Measurements from ENCODE around the gene COL26A1.
"Not testable (repeated sequence)": the region's sequence is repeated elsewhere in the genome, so short reads cannot be mapped to it uniquely, and the experiment has no call there.

The COL26A1 gene

DNA sequence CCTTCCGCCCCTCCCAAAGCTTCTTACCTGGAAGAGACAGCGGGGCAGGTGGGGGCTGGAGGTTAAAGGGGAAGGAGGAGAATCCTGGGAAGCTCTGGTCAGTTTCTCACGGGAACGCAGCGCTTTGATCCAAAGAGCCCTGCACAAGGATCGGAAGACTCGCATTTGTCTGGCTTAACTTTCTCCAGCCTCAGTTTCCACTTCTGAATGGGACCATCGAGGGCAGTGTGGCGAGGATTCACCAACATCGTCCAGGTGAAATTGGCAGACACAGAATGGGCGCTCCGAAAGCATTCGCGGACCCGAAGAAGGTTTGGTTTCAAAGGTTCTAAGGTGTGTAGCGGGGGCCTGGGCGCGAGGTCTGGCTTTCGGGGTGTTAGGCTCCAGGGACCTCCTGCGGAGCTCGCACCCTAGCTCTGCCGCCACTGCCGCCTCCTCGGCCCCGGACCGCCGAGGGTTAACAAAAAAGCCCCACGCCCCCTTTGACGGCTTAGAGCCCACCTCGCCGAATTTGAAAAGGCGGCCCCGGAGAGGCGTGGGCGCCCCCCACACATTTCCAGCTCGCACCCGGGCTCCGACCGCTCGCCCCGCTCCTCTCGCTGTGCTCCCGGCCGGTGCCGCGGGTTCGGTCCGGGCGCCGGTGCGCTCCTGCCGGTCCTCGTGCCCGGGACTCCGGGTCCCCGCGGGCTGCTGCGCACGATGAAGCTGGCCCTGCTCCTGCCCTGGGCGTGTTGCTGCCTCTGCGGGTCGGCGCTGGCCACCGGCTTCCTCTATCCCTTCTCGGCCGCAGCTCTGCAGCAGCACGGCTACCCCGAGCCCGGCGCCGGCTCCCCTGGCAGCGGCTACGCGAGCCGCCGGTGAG is at the start of gene COL26A1:
TSS of gene COL26A1 (plus strand) at position 542 of the 862 bp plus-strand sequence. CDS start at position 700, 158 bp downstream.
- no peak for DNase-seq (ENCODE audit: low read depth)

DNA sequence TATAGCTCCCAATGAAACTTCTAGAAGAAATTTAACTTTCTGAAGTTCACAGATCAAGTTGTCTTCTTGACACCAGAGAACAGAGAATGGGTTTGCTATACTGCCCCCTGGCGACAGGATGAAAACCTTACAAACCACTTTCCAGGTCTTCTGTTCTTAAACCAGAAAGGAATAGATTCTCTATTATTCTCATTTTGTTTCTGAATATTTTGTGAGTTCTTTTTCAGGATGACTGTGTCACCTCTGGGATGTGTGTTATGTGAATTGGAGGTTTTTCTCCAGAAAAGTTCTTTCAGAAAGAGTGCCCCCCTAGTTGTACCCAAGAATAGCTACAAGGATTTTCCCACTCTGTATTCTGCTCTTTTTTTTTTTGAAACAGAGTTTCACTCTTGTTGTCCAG is 47.3 kb upstream of the COL26A1 start:
- DNase-seq (ENCODE audit: low read depth) = peak; percentile 37

- DNase-seq (ENCODE audit: low read depth) = no peak
Observed at GRCh38 chr7:101319401-101319800, 43.3 kb upstream of the COL26A1 start.

DNA sequence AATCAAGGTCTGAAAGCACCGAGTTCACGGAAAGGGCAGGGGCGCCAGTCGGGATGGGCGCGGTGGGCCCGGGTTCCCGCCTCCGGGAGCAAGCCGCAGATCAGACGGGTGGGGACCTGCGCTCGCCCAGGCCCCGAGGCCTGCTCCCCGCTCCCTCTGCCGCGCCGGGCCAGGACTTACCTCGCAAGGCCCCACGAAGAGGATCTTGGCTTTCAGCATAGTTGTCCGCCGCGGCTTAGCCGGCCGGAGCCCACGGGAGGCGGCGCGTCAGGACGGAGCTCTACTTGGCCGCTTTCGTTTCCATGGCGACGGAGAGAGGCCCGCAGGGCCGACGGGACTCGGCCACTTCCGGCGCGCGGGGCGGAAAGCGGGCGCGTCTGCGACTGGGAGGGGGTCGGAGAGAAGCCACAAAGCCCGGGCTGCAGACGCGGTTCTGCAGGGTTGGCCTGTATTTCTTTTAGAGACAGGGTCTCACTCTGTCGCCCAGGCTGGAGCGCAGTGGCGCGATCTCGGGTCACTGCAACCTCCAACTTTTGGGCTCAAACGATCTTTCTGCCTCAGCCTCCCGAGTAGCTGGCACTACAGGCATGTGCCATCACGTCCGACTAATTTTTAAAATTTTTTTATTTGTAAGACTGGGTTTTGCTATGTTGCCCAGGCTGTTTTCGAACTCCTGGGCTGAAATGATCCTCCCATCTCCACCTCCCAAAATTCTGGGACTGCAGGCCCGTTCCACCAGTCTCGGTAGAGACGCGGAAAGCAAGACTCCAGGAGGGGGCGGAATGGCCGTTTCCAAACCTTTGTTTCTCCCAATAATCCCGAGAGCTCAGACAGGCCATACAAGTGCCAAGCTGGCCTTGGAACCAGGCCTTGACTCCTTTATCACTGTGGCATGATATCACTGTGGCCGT is 40.9 kb upstream of the COL26A1 start, which contains the start of gene IFT22:
TSS of gene IFT22 (minus strand) at position 322 of the 911 bp plus-strand sequence. CDS start at position 219, 103 bp downstream.
- peak; percentile 73 for DNase-seq (ENCODE audit: low read depth)

GRCh38 chr7:101328159-101328558 is 34.5 kb upstream of the COL26A1 start:
- no peak for DNase-seq (ENCODE audit: low read depth)

DNA sequence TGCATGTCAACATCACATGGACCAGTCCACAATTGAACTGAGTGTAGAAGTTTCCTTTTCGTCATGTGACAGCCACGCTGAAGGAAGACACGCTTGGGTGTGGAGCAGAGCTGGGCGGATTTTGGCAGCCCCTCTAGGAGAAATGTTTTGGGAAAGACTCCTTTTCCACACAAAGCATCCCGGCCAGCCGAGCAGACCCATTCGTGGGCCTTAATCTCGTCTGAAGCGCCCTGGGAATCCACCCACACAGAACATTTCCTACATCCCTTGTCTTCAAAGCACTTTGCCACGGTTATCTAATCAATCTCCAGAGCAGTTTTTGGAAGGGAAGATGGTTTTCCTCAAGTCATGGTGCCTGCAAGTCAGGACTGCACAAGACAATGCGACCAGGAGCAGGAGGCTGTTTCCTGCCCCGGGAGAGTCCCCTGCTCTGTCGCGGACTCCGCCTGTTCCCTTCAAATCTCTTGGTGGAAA is 32.6 kb upstream of the COL26A1 start:
- no peak for DNase-seq (ENCODE audit: low read depth)

DNA sequence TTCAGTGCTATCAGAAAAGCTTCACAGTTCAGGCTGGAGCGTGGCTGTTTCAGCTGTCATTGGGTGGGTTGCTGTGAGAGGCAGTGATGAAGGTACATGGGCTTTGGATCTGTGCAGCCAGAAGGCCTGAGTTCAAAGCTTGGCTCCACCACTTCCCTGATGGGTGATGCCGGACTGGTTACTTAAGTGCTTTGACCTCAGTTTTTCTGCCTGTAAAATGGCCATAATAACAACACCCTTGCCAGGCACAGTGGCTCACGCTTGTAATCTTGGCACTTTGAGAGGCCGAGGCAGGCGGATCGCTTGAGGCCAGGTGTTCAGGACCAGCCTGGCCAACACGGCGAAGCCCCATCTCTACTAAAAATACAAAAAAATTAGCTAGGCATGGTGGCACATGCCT is 30.6 kb upstream of the COL26A1 start:
- no peak for DNase-seq (ENCODE audit: low read depth)

GRCh38 chr7:101333912-101334311 is 28.8 kb upstream of the COL26A1 start:
- DNase-seq (ENCODE audit: low read depth) = no peak

GRCh38 chr7:101340379-101340778 is 22.3 kb upstream of the COL26A1 start:
- DNase-seq (ENCODE audit: low read depth) = no peak

- no peak for DNase-seq (ENCODE audit: low read depth)
Observed at GRCh38 chr7:101342892-101343291, 19.8 kb upstream of the COL26A1 start.

DNA sequence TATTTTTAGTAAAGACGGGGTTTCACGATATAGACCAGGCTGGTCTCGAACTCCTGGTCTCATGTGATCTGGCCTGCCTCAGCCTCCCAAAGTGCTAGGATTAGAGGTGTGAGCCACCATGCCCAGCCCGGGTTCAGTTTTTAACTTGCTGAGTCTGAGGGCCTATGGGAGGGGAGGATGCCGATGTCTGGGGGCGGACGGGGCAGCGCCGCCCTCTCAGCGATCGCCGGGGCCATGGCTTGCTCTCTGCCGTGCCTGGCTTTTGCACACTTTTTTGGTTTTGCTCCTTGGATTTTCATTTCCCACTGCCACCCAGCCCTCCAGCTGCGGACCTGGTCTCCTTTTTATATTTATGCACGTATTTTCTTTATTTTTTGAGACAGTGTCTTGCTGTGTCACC is 15.2 kb upstream of the COL26A1 start:
- no peak for DNase-seq (ENCODE audit: low read depth)

DNA sequence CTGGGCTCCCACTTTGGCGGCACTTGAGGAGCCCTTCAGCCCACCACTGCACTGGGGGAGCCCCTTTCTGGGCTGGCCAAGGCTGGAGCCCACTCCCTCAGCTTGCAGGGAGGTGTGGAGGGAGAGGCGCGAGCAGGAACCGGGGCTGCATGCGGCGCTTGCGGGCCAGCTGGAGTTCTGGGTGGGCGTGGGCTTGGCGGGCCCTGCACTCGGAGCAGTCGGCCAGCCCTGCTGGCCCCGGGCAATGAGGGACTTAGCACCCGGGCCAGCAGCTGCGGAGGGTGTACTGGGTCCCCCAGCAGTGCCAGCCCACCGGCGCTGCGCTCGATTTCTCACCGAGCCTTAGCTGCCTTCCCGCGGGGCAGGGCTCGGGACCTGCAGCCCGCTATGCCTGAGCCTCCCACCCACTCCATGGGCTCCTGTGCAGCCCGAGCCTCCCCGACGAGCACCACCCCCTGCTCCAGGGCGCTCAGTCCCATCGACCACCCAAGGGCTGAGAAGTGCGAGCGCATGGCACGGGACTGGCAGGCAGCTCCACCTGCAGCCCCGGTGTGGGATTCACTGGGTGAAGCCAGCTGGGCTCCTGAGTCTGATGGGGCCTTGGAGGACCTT is 14.1 kb upstream of the COL26A1 start:
- not testable (repeated sequence) for DNase-seq (ENCODE audit: low read depth)

DNA sequence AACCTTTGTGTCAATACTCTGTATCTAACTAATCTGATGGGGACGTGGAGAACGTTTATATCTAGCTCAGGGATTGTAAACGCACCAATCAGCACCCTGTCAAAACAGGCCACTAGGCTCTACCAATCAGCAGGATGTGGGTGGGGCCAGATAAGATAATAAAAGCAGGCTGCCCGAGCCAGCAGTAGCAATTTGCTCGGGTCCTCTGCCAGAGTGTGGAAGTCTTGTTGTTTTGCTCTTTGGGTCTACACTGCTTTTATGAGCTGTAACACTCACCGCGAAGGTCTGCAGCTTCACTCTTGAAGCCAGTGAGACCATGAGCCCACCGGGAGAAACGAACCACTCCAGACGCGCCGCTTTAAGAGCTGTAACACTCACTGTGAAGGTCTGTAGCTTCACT is 13.4 kb upstream of the COL26A1 start:
- DNase-seq (ENCODE audit: low read depth) = not testable (repeated sequence)

DNA sequence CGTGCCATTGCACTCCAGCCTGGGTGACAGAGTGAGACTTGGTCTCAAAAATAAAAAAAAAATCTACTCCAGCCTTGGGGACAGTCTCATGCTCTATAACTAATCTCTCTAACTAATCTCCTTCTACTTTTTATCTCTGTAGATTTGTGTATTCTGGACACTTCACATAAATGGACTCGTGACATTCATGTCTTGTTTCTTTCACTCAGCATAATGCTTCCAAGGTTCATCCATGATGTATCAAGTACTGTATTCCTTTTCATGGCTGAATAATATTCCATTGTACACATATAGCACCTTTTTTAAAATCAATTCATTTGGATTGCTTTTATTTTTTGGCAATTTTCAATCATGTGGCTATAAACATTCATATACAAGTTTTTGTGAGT is 9.8 kb upstream of the COL26A1 start:
- DNase-seq (ENCODE audit: low read depth) = no peak

DNA sequence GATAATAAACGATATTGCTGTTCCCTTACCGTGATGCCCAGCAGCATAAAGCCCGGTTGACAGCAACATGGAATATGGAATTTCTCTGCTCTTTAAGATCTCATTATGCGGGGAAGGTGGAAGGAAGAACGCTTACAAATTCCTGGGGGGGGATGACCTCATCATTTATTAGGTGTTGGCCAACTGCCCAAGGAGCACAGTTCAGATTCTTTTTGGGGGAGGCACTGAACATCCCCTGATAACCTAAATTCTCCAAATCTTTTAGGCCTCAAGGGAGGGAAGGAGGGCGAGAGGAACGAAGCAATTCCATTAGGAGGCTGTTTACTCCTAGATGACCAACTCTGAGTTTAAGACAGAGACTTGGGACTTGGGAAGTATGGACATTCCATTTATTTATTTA is 5.2 kb upstream of the COL26A1 start:
- no peak for DNase-seq (ENCODE audit: low read depth)

DNA sequence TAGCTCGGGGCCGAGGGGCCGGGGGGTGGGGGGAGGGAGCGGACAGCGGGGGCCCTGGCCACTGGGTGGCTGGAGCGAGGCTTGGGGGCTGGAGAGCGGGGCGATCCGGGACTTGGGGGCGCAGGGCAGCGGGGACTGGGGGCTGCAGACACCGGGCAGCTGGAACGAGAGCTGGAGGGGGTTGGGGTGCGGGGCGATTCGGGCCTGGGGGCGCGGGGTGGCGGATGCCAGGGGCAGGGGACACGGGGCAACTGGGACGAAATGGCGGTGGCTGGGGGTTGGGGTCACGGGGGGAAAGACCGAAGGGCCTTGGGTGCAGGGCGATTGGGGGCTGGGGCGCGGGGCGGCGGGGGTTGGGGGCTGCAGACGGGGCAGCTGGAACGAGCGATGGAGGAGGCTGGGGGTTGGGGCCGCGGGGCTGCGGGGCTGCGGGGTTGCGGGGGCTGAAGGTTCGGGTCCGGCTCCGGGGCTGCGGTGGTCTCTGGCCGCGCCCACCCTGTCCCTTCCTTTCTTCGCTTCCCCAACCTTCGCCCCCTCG is 590 bp downstream of the COL26A1 start:
- DNase-seq (ENCODE audit: low read depth) = no peak

DNA sequence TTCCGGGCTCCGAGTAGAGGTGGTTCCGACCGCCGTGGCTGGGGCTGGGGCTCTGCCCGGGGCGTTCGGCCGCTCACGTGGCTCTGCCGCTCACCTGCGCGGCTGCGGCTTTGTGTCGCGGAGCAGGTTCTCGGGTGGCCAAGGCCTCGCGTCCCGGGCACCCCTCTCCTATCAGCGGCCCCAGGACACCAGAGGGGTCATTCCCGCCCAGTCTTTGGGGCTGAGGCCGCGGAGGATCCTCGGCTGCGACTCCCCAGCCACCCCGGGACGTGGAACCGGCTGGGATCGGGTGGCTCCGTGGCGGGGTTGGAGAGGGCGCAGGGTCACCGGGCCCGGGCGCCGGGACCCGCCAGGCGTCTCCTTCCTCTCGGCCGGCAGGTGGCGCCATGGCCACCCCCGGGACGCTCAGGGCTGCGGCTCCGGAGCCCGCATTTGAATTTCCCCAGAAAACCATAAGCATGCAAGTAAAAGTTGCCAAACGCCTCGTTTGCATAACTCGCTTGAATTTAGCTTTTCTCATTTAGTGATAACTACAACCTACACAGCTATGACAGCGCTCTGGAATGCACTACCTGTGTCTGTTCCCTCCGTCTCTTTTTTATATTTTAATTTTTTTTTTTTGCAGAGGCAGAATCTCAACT is 1.2 kb downstream of the COL26A1 start:
- peak; percentile 48 for DNase-seq (ENCODE audit: low read depth)

GRCh38 chr7:101365956-101366355 is 3.3 kb downstream of the COL26A1 start:
- no peak for DNase-seq (ENCODE audit: low read depth)

GRCh38 chr7:101367676-101368075 is 5.0 kb downstream of the COL26A1 start:
- DNase-seq (ENCODE audit: low read depth) = no peak

DNA sequence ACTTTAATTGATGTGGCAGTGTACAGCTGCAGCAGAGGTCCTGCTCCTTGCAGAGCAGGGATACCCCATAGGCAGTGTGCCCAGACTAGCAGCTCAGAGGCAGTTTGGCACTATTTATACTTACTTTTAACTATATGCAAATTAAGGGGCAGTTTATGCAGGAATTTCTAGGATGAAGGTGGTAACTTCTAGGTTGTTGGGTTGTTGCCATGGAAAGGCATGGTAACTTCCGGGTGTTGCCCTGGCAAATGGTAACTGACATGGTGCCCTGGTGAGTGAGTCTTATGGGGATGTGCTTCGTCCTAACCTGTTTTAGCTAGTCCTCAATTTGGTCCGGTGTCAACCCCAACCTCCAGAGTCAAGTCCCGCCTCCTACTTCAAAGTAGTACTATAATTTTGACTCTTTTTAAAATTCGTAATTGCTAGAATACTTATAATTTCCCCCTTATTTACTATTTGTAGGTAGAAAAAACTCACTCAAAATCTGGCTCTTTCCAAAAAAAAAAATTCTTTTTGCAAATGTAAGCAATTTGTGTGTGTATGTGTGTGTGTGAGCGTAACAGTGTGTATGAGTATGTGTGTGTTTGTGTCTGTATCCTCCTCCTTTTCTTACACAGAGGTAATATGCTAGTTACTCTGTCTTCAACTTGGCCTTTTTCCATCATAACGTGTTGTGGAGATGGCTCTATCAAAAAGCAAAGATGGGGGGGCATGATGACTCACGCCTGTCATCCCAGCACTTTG is 5.9 kb downstream of the COL26A1 start:
- DNase-seq (ENCODE audit: low read depth) = no peak

- no peak for DNase-seq (ENCODE audit: low read depth)
Observed at GRCh38 chr7:101370836-101371235, 8.2 kb downstream of the COL26A1 start.

Measured in activated gamma-delta T cell treated with anti-CD3 and anti-CD28 coated beads, Interleukin-2, amount 50 U/mL, for 16 hours (primary cell).